Psoas muscle (tissue), 8 donors: ENCODE measurements around the gene ROBO1. TPM values are rescaled to one million over a fixed set of nuclear protein-coding genes. Genes with fewer than 3 reads are reported as not detected.
"Not testable (repeated sequence)": the region's sequence is repeated elsewhere in the genome, so short reads cannot be mapped to it uniquely, and the experiment has no call there.

Experiments used
- ATAC-seq, 4 donors: fragments of 200-7000 bp; cut with Tn5 transposase; one replicate each; pipeline ENCODE4 v1.9.1; 2020; ENCODE audit warnings: moderate library complexity in 3 of 4, mild to moderate bottlenecking in 2 of 4
- DNase-seq, 2 donors: peaks; one replicate each; pipeline ENCODE4 v3.0.0-alpha.2; 2020
- H3K27ac ChIP-seq: fragments of 200-600 bp; one replicate; pipeline ENCODE4 v1.8.0; 2022
- H3K27me3 ChIP-seq, 3 donors: fragments of 200-600 bp in 1 of 3; one replicate each; pipeline versions ENCODE4 v1.6.1 to v1.8.0; 2013 to 2022; ENCODE audit warnings: low read length in 2 of 3, mild to moderate bottlenecking in 2 of 3, moderate library complexity in 1 of 3; ENCODE audit not compliant: insufficient read depth in 3 of 3
- H3K36me3 ChIP-seq, 2 donors: fragments of 200-600 bp in 1 of 2; one replicate each; pipeline versions ENCODE4 v1.6.1 to v1.8.0; 2013 to 2022; ENCODE audit warnings: low read depth in 1 of 2, mild to moderate bottlenecking in 1 of 2, moderate library complexity in 1 of 2; ENCODE audit not compliant: insufficient read depth in 1 of 2
- H3K4me1 ChIP-seq: fragments of 200-600 bp; one replicate; pipeline ENCODE4 v1.8.0; 2022
- H3K4me3 ChIP-seq: fragments of 200-600 bp; one replicate; pipeline ENCODE4 v1.8.0; 2022; ENCODE audit warnings: mild to moderate bottlenecking
- H3K9me3 ChIP-seq: fragments of 200-600 bp; one replicate; pipeline ENCODE4 v1.8.0; 2022
- CTCF ChIP-seq: fragments of 200-600 bp; IDR thresholded peaks from one replicate; pipeline ENCODE4 v1.8.0; 2022; ENCODE audit warnings: antibody characterized with exemption
- WGBS, 3 donors: extraction: QIAGEN DNeasy Blood & Tissue Kit; methylation state at CpG; one replicate each; pipeline versions ENCODE4 v1.1.6 to v1.1.7; 2013; 5-methylcytosine and 5-hydroxymethylcytosine counted together
- intact Hi-C, 2 donors: fragments of 100-400 bp; cut with DNase I; formaldehyde crosslinking; loops; one replicate each; pipeline versions ENCODE4 v1.11.0 to v1.14.2; 2022
- polyA plus RNA-seq, 3 donors: library from polyadenylated mRNA; stranded (reverse); fragments of 200-250 nt; gene quantifications; one replicate each; pipeline ENCODE4 v1.2.3, GENCODE V29; 2013
- total RNA-seq, 4 donors: library from RNA; stranded (reverse); fragmentation: NEBNext Ultra II Directional in 2 of 4; extraction: Animal tissue kit (Norgen Biotek cat#: 25700) in 2 of 4; gene quantifications; one replicate each; pipeline versions ENCODE4 v1.2.1 to v1.2.4, GENCODE V29; 2021 to 2023
- donor health status: healthy with polysubstance abuse.
- donor health status: DM: no; HTN: no; CAD: no; lungs with moderate emphysema.
- donor health status: Bipolar disorder and iron deficiency.
- donor health status: healthy.
- donor health status: DM: yes; HTN: yes; CAD: no.
- donor health status: DM: no; HTN: no; CAD: no.
- donor health status: DM: no; HTN: no; CAD: no.
- donor health status: DM: yes; HTN: yes; CAD: no.

ROBO1 gene
- total and polyA plus RNA-seq, 7 donors, result 0.52 to 14.0 (median 4.9) TPM

GRCh38 chr3:79514069-79514468 is 253.7 kb downstream of the ROBO1 start:
- 62 to 70% (median 63%) methylated on average over 3 of the region's 3 CpGs for whole genome bisulfite sequencing, 3 donors
- no peak for ATAC-seq
- H3K27me3 ChIP-seq, result no peaks in the 10 kb centered on the region
- H3K36me3 ChIP-seq, result no peaks in the 10 kb centered on the region
- intact Hi-C loops, result loop anchor here in 1 of 2 donors (10.0 kb wide), 1 partner anchor 331 kb away; no protein-coding TSS in a partner anchor
- H3K9me3 ChIP-seq, result no peaks in the 10 kb centered on the region
- H3K27ac ChIP-seq, result no peak overlapping the region
- H3K4me1 ChIP-seq, result no peaks in the 10 kb centered on the region
- no peak for TF ChIP-seq CTCF
- no peak for DNase-seq
- no peak overlapping the region for H3K4me3 ChIP-seq

GRCh38 chr3:79506751-79507150 is 261.0 kb downstream of the ROBO1 start:
- Histone ChIP-seq H3K9me3 (no peaks in the 10 kb centered on the region), H3K4me1 (no peaks in the 10 kb centered on the region), H3K4me3 (no peak overlapping the region), H3K36me3 (no peaks in the 10 kb centered on the region), H3K27me3 (no peaks in the 10 kb centered on the region), H3K27ac (no peak overlapping the region)
- DNase-seq (no peak), ATAC-seq (no peak)
- WGBS, 3 donors, result 57 to 72% (median 68%) methylated on average over 1 of the region's 1 CpG
- TF ChIP-seq CTCF, result no peak
- intact Hi-C loops, result no loop called here

GRCh38 chr3:79502216-79502681 is 265.5 kb downstream of the ROBO1 start:
- H3K27ac ChIP-seq, intact Hi-C loops, H3K4me1 ChIP-seq, H3K9me3 ChIP-seq, ATAC-seq, H3K27me3 ChIP-seq, H3K36me3 ChIP-seq, H3K4me3 ChIP-seq: not testable (repeated sequence)
- 94 to 96% (median 96%) methylated on average over 33 to 39 of the region's 39 CpGs for WGBS, 3 donors
- peak in 1 of 2 donors; percentile 45 for DNase-seq

- Histone ChIP-seq H3K4me1 (no peaks in the 10 kb centered on the region), H3K9me3 (no peaks in the 10 kb centered on the region)
Observed at GRCh38 chr3:79497447-79498111, 270.2 kb downstream of the ROBO1 start.

More at GRCh38 chr3:79497447-79498111, 270.2 kb downstream of the ROBO1 start:
- peak; percentile 63 for TF ChIP-seq CTCF
- Histone ChIP-seq H3K27ac (no peak overlapping the region), H3K36me3 (no peaks in the 10 kb centered on the region), H3K27me3 (no peaks in the 10 kb centered on the region), H3K4me3 (no peak overlapping the region)
- WGBS, 3 donors, result 31 to 34% (median 31%) methylated on average over 7 of the region's 7 CpGs
- intact Hi-C loops, result loop anchor here in 1 of 2 donors (10.0 kb wide), 1 partner anchor 413 kb away; no protein-coding TSS in a partner anchor
- ATAC-seq (no peak), DNase-seq (no peak)
